WTC11 (cell line): ENCODE results near the gene KCNJ4. TPM values are rescaled to one million over a fixed set of nuclear protein-coding genes. Genes with fewer than 3 reads are reported as not detected.
A peak's percentile ranks its signal among the peaks of the same experiment; 100 is the strongest.

ENCODE experiments used
- ATAC-seq: fragments of 200-7000 bp; cut with Tn5 transposase; 2 replicates; pipeline ENCODE4 v1.10.0; 2021; ENCODE audit warnings: mild to moderate bottlenecking, moderate library complexity
- CTCF ChIA-PET: fragments of 300-600 bp; sonication (Branson Sonifier 250); formaldehyde crosslinking; loops from one replicate; lab custom pipeline; 2021; ENCODE audit warnings: antibody characterized with exemption; lab: Charles Lee
- POLR2A ChIA-PET: fragments of 350-600 bp; sonication (Branson Sonifier 250); formaldehyde crosslinking; loops from one replicate; lab custom pipeline; 2021; ENCODE audit warnings: antibody characterized with exemption; lab: Charles Lee
- DNase-seq: peaks from one replicate; pipeline ENCODE4 v3.0.0; 2021; ENCODE audit warnings: low spot score
- H3K27ac Mint-ChIP-seq: 2 replicates; pipeline ENCODE4 v1.8.0; 2021; ENCODE audit warnings: mixed read lengths
- H3K27me3 Mint-ChIP-seq: 2 replicates; pipeline ENCODE4 v1.8.0; 2021; ENCODE audit warnings: low read depth, mild to moderate bottlenecking, moderate library complexity, mixed read lengths
- H3K36me3 Mint-ChIP-seq: 2 replicates; pipeline ENCODE4 v1.8.0; 2021; ENCODE audit warnings: mixed read lengths
- H3K4me1 Mint-ChIP-seq: 2 replicates; pipeline ENCODE4 v1.8.0; 2022; ENCODE audit warnings: mixed read lengths
- H3K4me3 Mint-ChIP-seq: 2 replicates; pipeline ENCODE4 v1.8.0; 2021; ENCODE audit warnings: mild to moderate bottlenecking, moderate library complexity, mixed read lengths
- H3K9me3 Mint-ChIP-seq: 2 replicates; pipeline ENCODE4 v1.8.0; 2021; ENCODE audit warnings: mixed read lengths
- ATF1 ChIP-seq: sonication (generic); formaldehyde crosslinking; IDR thresholded peaks from 2 replicates; pipeline ENCODE4 v1.8.1; 2023; ENCODE audit warnings: mild to moderate bottlenecking, moderate library complexity, missing genetic modification reagents
- ELF4 ChIP-seq: sonication (generic); formaldehyde crosslinking; IDR thresholded peaks from 2 replicates; pipeline ENCODE4 v1.8.1; 2022; ENCODE audit warnings: low read depth, mild to moderate bottlenecking, moderate library complexity, missing genetic modification reagents
- FOXP1 ChIP-seq: sonication (generic); formaldehyde crosslinking; IDR thresholded peaks from 2 replicates; pipeline ENCODE4 v1.8.0; 2022; ENCODE audit warnings: missing genetic modification reagents, mild to moderate bottlenecking, moderate library complexity, borderline replicate concordance
- IRF2 ChIP-seq: sonication (generic); formaldehyde crosslinking; IDR thresholded peaks from 2 replicates; pipeline ENCODE4 v1.8.0; 2022; ENCODE audit warnings: low read depth, missing genetic modification reagents, borderline replicate concordance
- MYBL2 ChIP-seq: sonication (generic); formaldehyde crosslinking; IDR thresholded peaks from 2 replicates; pipeline ENCODE4 v1.8.1; 2023; ENCODE audit warnings: mild to moderate bottlenecking, moderate library complexity, missing genetic modification reagents
- NFATC4 ChIP-seq: fragments of 250-450 bp; sonication (Bioruptor Pico); IDR thresholded peaks from 2 replicates; pipeline ENCODE4 v1.9.0; 2021; ENCODE audit warnings: mild to moderate bottlenecking
- NR2C2 ChIP-seq: sonication (generic); formaldehyde crosslinking; IDR thresholded peaks from 2 replicates; pipeline ENCODE4 v1.8.0; 2022; ENCODE audit warnings: mild to moderate bottlenecking, missing genetic modification reagents
- ZNF671 ChIP-seq: fragments of 250-450 bp; sonication (Bioruptor Pico); IDR thresholded peaks from 2 replicates; pipeline ENCODE4 v1.8.0; 2021; ENCODE audit warnings: mild to moderate bottlenecking
- total RNA-seq: library from RNA; stranded (reverse); gene quantifications from 3 replicates; pipeline ENCODE4 v1.2.3, GENCODE V29; 2021
- TF ChIP-seq, protein P1 (sequence below): sonication (generic); formaldehyde crosslinking; conservative IDR thresholded peaks from 2 replicates; pipeline ENCODE4 v1.8.1; 2022; ENCODE audit warnings: mild to moderate bottlenecking, missing genetic modification reagents
- TF ChIP-seq, protein P2 (sequence below): sonication (generic); formaldehyde crosslinking; IDR thresholded peaks from 2 replicates; pipeline ENCODE4 v1.8.0; 2023; ENCODE audit warnings: missing genetic modification reagents, mild to moderate bottlenecking, borderline replicate concordance
- TF ChIP-seq, protein P3 (sequence below): sonication (generic); formaldehyde crosslinking; IDR thresholded peaks from 2 replicates; pipeline ENCODE4 v1.8.0; 2022; ENCODE audit warnings: mild to moderate bottlenecking, missing genetic modification reagents
- TF ChIP-seq, protein P4 (sequence below): sonication (generic); formaldehyde crosslinking; IDR thresholded peaks from 2 replicates; pipeline ENCODE4 v1.8.1; 2022; ENCODE audit warnings: missing genetic modification reagents, borderline replicate concordance
- TF ChIP-seq, protein P5 (sequence below): fragments of 200-600 bp; IDR thresholded peaks from 2 replicates; pipeline ENCODE4 v1.8.0; 2022; ENCODE audit warnings: antibody characterized with exemption
- TF ChIP-seq, protein P6 (sequence below): fragments of 250-450 bp; sonication (Bioruptor Pico); IDR thresholded peaks from 2 replicates; pipeline ENCODE4 v2.1.2; 2022; ENCODE audit warnings: mild to moderate bottlenecking, moderate library complexity
- TF ChIP-seq, protein P7 (sequence below): sonication (generic); formaldehyde crosslinking; IDR thresholded peaks from 2 replicates; pipeline ENCODE4 v1.8.0; 2023; ENCODE audit warnings: missing genetic modification reagents

The KCNJ4 gene
- total RNA-seq, 1 experiment from 2014 or later = 3.1 TPM

DNA sequence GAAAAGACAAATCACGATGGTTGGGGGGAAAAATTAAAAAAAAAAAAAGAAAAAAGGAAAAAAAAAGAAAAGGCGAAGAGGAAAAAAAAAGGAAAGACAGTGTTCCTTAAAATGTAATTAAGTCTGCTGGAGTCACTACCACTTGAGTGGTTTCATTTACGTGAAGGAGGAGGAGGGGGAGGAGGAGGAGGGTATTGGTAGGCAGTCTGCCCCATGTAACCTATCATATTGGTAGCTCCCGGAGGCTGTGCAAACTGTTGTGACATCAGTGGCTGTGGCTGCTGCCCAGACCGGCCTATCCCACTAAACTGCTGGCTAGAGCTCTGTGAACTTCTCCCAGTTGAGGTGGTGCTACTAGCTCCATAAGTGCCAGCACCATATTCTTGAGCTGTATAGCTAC lies 30.8 kb upstream of the KCNJ4 start:
- POLR2A ChIA-PET = interaction anchor here (0.7 kb wide), 1 partner anchor 51 kb away, joined by 3 read pairs; no protein-coding TSS in a partner anchor
- Mint-ChIP-seq H3K4me3 (no peak overlapping the region), H3K36me3 (peaks cover 91% of the 10 kb centered on the region), H3K9me3 (no peaks in the 10 kb centered on the region), H3K4me1 (peaks cover 19% of the 10 kb centered on the region), H3K27ac (peak overlapping the region; percentile 68), H3K27me3 (no peaks in the 10 kb centered on the region)
- CTCF ChIA-PET = interaction anchor here (0.6 to 1.9 kb wide), 4 partner anchors 9 to 271 kb away, joined by 3 to 9 read pairs (median 4); no protein-coding TSS in a partner anchor
- ATAC-seq (peak; percentile 51; the same call in 1 of the 2 replicates), DNase-seq (no peak)
- TF ChIP-seq, protein P1, sequence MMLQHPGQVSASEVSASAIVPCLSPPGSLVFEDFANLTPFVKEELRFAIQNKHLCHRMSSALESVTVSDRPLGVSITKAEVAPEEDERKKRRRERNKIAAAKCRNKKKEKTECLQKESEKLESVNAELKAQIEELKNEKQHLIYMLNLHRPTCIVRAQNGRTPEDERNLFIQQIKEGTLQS (CRISPR knock-in tag) = no peak
- TF ChIP-seq NFATC4 (CRISPR knock-in tag) (no peak), IRF2 (CRISPR knock-in tag) (no peak), ATF1 (CRISPR knock-in tag) (no peak), MYBL2 (CRISPR knock-in tag) (no peak), FOXP1 (CRISPR knock-in tag) (no peak), ZNF671 (CRISPR knock-in tag) (no peak), NR2C2 (CRISPR knock-in tag) (no peak), ELF4 (no peak)
- TF ChIP-seq, protein P2, sequence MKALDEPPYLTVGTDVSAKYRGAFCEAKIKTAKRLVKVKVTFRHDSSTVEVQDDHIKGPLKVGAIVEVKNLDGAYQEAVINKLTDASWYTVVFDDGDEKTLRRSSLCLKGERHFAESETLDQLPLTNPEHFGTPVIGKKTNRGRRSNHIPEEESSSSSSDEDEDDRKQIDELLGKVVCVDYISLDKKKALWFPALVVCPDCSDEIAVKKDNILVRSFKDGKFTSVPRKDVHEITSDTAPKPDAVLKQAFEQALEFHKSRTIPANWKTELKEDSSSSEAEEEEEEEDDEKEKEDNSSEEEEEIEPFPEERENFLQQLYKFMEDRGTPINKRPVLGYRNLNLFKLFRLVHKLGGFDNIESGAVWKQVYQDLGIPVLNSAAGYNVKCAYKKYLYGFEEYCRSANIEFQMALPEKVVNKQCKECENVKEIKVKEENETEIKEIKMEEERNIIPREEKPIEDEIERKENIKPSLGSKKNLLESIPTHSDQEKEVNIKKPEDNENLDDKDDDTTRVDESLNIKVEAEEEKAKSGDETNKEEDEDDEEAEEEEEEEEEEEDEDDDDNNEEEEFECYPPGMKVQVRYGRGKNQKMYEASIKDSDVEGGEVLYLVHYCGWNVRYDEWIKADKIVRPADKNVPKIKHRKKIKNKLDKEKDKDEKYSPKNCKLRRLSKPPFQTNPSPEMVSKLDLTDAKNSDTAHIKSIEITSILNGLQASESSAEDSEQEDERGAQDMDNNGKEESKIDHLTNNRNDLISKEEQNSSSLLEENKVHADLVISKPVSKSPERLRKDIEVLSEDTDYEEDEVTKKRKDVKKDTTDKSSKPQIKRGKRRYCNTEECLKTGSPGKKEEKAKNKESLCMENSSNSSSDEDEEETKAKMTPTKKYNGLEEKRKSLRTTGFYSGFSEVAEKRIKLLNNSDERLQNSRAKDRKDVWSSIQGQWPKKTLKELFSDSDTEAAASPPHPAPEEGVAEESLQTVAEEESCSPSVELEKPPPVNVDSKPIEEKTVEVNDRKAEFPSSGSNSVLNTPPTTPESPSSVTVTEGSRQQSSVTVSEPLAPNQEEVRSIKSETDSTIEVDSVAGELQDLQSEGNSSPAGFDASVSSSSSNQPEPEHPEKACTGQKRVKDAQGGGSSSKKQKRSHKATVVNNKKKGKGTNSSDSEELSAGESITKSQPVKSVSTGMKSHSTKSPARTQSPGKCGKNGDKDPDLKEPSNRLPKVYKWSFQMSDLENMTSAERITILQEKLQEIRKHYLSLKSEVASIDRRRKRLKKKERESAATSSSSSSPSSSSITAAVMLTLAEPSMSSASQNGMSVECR (CRISPR knock-in tag) = no peak
- TF ChIP-seq, protein P3, sequence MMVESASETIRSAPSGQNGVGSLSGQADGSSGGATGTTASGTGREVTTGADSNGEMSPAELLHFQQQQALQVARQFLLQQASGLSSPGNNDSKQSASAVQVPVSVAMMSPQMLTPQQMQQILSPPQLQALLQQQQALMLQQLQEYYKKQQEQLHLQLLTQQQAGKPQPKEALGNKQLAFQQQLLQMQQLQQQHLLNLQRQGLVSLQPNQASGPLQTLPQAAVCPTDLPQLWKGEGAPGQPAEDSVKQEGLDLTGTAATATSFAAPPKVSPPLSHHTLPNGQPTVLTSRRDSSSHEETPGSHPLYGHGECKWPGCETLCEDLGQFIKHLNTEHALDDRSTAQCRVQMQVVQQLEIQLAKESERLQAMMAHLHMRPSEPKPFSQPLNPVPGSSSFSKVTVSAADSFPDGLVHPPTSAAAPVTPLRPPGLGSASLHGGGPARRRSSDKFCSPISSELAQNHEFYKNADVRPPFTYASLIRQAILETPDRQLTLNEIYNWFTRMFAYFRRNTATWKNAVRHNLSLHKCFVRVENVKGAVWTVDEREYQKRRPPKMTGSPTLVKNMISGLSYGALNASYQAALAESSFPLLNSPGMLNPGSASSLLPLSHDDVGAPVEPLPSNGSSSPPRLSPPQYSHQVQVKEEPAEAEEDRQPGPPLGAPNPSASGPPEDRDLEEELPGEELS = no peak
- TF ChIP-seq, protein P4, sequence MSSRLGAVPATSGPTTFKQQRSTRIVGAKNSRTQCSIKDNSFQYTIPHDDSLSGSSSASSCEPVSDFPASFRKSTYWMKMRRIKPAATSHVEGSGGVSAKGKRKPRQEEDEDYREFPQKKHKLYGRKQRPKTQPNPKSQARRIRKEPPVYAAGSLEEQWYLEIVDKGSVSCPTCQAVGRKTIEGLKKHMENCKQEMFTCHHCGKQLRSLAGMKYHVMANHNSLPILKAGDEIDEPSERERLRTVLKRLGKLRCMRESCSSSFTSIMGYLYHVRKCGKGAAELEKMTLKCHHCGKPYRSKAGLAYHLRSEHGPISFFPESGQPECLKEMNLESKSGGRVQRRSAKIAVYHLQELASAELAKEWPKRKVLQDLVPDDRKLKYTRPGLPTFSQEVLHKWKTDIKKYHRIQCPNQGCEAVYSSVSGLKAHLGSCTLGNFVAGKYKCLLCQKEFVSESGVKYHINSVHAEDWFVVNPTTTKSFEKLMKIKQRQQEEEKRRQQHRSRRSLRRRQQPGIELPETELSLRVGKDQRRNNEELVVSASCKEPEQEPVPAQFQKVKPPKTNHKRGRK (CRISPR knock-in tag) = no peak
- TF ChIP-seq, protein P5, sequence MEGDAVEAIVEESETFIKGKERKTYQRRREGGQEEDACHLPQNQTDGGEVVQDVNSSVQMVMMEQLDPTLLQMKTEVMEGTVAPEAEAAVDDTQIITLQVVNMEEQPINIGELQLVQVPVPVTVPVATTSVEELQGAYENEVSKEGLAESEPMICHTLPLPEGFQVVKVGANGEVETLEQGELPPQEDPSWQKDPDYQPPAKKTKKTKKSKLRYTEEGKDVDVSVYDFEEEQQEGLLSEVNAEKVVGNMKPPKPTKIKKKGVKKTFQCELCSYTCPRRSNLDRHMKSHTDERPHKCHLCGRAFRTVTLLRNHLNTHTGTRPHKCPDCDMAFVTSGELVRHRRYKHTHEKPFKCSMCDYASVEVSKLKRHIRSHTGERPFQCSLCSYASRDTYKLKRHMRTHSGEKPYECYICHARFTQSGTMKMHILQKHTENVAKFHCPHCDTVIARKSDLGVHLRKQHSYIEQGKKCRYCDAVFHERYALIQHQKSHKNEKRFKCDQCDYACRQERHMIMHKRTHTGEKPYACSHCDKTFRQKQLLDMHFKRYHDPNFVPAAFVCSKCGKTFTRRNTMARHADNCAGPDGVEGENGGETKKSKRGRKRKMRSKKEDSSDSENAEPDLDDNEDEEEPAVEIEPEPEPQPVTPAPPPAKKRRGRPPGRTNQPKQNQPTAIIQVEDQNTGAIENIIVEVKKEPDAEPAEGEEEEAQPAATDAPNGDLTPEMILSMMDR = no peak
- TF ChIP-seq, protein P6, sequence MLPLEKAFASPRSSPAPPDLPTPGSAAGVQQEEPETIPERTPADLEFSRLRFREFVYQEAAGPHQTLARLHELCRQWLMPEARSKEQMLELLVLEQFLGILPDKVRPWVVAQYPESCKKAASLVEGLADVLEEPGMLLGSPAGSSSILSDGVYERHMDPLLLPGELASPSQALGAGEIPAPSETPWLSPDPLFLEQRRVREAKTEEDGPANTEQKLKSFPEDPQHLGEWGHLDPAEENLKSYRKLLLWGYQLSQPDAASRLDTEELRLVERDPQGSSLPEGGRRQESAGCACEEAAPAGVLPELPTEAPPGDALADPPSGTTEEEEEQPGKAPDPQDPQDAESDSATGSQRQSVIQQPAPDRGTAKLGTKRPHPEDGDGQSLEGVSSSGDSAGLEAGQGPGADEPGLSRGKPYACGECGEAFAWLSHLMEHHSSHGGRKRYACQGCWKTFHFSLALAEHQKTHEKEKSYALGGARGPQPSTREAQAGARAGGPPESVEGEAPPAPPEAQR (CRISPR knock-in tag) = no peak
- TF ChIP-seq, protein P7, sequence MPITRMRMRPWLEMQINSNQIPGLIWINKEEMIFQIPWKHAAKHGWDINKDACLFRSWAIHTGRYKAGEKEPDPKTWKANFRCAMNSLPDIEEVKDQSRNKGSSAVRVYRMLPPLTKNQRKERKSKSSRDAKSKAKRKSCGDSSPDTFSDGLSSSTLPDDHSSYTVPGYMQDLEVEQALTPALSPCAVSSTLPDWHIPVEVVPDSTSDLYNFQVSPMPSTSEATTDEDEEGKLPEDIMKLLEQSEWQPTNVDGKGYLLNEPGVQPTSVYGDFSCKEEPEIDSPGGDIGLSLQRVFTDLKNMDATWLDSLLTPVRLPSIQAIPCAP (CRISPR knock-in tag) = no peak
